Heart left ventricle (tissue), 13 donors: Measurements from ENCODE around the gene RELT.

ENCODE experiments used
- CTCF ChIP-seq, 12 donors: fragments of 200-600 bp; sonication (generic) in 4 of 12; IDR thresholded peaks; one replicate each; pipeline versions ENCODE4 v1.5.0 to v1.8.0; 2018 to 2022; ENCODE audit warnings: antibody characterized with exemption in 12 of 12, mild to moderate bottlenecking in 5 of 12
- POLR2A ChIP-seq, 2 donors: fragments of 450-650 bp; IDR thresholded peaks; one replicate each; pipeline ENCODE4 v1.6.1; 2017; ENCODE audit warnings: antibody characterized with exemption in 2 of 2, mild to moderate bottlenecking in 2 of 2, moderate library complexity in 2 of 2
- donor health status: ischemic (EF 13 %, LVEDD 7.1; RV severe dilation, severe dysfunction).
- donor health status: DM: no; HTN: yes; CAD: no.
- donor health status: DM: no; HTN: no; CAD: no.
- donor health status: ischemic (EF 25% LVEDD 6.9; RV normal size, moderate dysfunction).
- donor health status: ischemic (EF 25% LVEDD 5.7; RV mildly dilated, moderate dysfunction).
- donor health status: ischemic (EF 35%, LVEDD 5.7; RV mildly dilated, moderate dysfunction).
- donor health status: nonischemic (EF 11% LVEDD 7.7; RV severe dilation, severe dysfunction).
- donor health status: DM: yes; HTN: yes; CAD: no.
- donor health status: PGD.
- donor health status: ischemic (EF 29% LVEDD 5.4; RV normal size, mild dysfunction).
- donor health status: nonischemic (EF 23%, LVEDD 6.1; RV moderate dilation, normal function).

GRCh38 chr11:73337846-73338245 lies 38.4 kb upstream of the RELT start:
- TF ChIP-seq CTCF (IDR thresholded peaks at IDR 0.05), result no peak
- no peak for TF ChIP-seq POLR2A (IDR thresholded peaks at IDR 0.05)
